Activated CD8-positive, alpha-beta memory T cell treated with anti-CD3 and anti-CD28 coated beads, Interleukin-2, amount 50 U/mL, for 48 hours (primary cell): Measurements from ENCODE around the gene ATP6V0C.
"Not testable (repeated sequence)": the region's sequence is repeated elsewhere in the genome, so short reads cannot be mapped to it uniquely, and the experiment has no call there.

Experiments used
- DNase-seq: peaks from one replicate; pipeline ENCODE4 v3.0.0-alpha.2; 2020

Gene ATP6V0C

DNA sequence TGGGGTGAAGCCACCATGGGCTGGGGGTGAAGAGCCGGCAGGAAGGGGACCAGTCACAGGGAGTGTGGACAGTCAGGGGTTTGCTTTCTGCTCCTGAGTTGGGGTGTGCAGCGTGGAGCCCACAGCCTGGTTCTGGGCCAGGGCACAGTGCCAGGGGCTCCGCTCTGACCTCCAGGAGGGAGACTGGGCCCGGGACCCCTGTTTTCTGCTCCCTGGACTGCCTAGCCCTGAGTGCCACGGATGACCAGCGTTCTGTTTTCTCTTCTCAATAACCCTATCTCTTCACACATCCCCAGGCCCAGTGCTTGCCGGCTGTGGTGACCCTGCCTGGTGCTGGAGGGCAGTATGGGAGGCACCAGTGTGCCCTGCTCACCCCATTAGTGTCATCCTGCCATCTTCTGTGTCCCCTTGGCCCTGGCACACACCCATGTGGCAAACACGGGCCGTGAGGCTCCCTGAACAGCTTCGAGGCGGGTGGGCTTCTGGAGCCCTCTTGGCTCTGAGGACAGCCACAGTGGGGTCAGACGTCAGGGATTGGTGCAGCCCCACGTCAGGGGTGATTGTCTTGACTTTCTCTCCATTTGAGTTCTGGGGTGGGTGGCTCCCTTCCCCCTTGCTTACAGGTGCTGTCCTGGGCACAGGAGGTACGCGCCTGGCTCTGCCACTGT, 16.3 kb downstream of the ATP6V0C start:
- no peak for DNase-seq

DNA sequence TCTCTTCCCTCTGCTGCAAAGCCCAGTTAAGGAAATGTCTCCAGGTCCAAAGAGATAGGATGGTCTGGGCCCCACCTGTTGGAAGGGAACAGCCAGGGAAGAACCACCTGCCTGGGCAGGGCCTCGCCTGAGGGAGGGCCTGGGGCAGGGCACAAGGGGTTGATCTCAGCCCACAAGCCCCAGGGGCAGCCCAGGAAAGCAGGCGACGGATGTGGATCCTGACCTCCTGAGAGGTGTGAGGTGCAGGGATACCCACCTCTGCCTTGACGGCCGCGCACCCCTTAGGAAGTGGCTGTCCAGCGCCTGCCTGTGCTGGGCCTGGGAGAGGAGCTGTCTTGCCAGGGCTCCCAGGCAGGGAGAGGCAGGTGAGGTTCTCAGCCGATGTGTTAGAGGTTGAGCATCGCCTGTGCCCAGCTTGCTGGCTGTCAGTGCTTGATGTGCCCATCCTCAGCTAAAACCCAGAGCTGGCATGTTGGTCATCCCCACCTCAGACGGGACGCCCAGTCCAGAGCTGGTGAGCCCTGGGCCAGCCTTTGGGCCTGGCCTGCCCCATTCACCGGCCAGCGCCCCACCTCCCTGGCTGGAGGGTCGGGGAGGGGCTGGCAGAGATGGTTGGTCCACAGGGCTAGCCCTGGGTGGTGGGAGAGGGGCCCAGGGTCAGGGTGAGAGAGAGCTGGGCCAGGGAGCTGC, 17.0 kb downstream of the ATP6V0C start:
- DNase-seq = no peak

DNA sequence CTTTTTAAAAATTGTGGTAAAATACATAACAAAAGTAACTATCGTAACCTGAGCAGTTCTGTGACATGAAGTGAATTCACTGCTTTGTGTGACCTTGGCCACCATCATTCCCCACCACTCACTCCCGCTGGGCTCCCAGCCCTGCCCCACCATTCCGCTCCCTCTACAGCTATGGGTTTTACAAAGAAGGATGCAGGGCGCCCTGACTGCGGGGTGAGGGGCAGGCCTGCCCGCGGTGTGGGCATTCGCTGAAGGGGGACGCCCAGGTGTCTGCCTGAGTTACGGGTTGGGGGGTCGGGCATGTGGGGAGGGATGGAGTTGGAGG, 17.6 kb downstream of the ATP6V0C start, which contains the start of gene CEMP1:
Gene CEMP1 (minus strand): TSS at position 38 of the 325 bp plus-strand sequence. CDS start 335 bp downstream, outside the sequence.
- peak; percentile 73 for DNase-seq

DNA sequence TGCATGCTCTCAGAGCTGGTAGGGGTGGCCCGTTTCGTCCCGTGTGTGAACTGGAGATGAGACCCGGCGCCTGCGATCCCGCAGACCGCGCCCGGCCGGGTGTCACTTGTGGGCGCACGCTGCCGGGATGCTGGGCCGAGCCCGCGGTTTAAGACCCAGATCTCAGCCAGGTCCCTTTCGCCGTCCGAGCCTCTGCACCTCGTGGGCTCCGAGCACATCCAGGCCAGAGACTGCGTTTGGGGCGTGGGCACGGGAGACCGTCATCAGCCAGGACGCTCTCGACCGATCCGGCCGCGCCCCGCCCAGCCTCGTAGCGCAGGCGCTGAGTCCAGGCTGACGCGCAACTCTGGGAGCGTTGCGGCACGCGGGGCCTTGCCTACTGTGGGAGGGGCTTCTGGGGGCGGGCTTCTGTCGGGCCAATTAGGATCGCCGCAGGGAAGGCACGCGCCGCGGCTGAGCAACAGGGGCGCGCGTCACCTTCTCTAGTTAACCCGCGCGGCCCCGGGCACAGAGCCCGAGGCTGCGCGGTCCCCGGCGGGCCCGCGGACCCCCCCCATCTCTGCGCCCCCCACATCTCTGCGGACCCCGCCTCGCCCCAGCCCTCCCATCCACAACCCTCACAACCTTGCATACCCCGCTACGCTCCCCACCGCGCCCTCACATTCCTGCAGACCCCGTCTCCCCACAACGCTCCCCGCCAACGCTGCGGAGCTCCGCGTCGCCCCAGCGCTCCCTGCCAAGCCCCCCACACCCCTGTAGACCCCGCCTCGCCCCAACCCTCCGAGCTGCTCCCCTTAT, 18.1 kb downstream of the ATP6V0C start:
- peak; percentile 97 for DNase-seq

DNA sequence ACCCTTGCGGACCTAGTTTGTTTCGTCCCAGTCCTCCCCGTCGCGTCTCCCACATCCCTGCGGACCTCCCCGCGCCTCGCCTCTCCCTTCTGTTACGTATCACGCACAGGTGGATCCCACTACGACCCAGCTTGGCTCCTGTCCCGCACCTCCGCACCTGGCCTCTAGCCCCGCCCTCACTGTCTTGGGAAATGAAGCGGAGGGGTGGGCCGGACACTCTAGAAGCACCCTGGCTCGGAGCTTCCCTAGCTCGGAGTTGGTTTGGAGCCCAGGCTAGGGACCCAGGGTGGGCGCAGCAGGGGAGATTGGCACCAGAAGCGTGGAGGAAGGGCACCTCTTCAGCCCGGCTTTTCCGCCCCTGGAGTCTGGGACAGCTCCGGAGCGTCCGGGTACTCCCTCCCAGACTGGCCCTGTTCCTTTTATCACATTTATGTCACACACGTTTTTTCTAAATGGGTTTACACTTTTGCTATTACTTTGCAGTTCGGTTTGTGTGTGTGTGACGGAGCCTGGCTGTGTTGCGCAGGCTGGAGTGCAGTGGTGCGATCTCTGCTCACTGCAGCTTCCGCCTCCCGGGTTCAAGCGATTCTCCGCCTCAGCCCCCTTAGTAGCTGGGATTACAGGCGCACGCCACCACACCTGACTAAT, 18.9 kb downstream of the ATP6V0C start:
- peak; percentile 81 for DNase-seq

DNA sequence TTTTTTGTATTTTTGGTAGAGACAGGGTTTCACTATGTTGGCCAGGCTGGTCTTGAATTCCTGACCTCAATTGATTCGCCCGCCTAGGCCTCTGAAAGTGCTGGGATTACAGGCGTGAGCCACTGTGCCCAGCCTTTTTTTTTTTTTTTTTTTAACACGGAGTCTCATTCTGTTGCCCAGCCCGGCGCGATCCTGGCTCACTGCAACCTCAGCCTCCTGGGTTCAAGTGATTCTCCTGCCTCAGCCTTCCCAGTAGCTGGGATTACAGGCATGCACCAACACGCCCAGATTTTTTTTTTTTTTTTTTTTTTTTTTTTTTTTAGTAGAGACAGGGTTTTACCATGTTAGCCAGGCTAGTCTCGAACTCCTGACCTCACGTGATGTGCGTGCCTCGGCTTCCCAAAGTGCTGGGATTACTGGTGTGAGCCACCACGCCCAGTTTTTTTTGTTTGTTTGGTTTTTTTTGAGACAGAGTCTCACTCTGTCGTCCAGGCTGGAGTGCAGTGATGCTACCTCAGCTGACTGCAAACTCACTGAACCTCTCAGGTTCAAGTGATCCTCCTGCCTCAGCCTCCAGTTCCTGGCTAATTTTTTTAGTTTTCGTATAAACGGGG, 19.5 kb downstream of the ATP6V0C start:
- not testable (repeated sequence) for DNase-seq

DNA sequence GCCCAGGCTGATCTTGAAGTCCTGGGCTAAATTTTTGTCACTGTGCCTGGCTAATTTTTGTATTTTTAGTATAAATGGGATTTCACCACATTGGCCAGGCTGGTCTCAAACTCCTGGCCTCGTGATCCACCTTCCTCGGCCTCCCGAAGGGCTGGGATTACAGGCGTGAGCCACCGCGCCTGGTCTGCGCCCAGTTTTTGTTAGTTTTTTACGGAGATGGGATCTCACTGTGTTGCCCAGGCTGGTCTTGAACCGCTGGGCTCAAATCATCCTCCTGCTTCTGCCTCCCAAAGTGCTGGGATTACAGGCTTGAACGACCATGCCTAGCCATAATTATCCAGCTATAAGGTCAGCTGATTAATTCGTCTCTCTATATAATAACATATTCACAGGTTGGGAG, 20.2 kb downstream of the ATP6V0C start:
- no peak for DNase-seq

DNA sequence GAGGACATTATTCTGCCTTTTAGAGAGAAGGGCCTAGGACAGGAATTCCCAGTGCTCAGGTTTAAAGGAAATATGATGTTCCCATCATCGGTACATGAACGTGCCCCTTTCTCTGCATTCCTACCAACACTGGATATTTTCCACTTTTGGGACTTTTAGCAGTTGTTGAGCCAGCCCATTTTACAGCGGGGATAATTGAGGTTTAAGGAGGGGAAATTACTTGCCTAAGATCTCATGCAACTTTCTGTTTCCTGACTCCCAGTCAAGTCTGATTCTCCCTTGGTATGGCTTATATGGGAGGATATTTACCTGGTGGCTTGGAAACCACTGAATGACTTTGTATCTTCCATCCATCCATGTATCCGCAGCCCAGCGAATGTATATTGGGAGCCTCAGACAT, 20.6 kb downstream of the ATP6V0C start:
- not testable (repeated sequence) for DNase-seq

DNA sequence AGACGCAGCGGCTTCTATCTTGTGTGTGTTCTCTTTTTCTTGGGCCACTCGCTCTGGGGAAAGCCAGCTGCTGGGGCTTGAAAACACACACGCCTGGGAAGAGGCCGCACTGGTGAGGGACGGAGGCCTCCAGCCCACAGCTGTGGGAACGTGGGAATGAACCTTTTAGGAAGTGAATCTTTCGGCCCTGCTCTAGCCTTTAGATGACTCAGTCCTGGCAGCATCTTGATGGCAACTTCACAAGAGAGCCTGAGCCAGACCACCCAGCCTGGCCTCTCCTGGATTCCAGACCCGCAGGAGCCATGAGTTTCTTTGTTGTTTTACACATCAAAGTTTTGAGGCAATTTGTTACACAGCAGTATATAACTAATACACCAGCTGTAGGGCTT, 21.9 kb downstream of the ATP6V0C start:
- DNase-seq = no peak

DNA sequence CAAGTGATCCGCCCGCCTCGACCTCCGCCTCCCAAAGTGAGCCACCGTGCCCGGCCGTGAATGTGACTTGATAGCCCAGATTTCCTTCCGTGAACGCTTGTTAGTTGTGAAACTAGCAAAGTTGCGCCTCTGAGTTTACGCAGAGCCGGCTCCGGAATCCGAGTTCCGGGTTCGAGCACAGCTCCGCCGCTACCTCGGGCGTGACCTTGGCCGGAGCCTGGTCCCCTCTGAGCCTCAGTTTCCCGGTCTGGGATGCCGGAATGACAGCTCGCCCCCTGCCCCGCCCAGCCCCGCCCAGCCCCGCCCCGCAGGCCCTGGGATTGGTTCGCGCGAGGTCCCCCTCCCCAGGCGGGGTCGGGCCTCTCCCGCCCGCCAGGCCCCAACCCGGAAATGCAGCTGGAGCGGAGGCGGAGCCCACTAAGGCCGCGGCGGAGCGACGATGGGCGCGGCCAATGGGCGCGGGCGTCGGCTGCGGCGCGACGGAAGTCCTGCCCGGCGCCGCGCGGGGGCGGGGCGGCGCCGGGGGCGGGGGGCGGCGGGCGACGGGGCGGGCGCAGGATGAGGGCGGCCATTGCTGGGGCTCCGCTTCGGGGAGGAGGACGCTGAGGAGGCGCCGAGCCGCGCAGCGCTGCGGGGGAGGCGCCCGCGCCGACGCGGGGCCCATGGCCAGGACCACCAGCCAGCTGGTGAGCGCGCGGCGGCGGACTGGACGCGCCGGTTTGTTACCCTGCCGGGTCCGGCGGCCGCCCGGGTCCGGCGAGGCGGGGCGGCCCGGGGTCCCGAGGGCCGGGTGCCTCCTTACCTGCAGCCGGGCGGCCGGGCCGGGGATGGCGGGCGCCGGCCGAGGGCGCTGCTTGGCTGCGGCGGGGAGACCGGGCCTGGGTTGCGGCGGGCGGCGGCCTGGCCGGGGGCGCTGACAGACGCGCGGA, 24.0 kb downstream of the ATP6V0C start, which contains the start of gene PDPK1:
Gene PDPK1 (plus strand): TSS at position 571 of the 929 bp plus-strand sequence. CDS start 92 bp downstream, at position 663.
- peak; percentile 94 for DNase-seq

DNA sequence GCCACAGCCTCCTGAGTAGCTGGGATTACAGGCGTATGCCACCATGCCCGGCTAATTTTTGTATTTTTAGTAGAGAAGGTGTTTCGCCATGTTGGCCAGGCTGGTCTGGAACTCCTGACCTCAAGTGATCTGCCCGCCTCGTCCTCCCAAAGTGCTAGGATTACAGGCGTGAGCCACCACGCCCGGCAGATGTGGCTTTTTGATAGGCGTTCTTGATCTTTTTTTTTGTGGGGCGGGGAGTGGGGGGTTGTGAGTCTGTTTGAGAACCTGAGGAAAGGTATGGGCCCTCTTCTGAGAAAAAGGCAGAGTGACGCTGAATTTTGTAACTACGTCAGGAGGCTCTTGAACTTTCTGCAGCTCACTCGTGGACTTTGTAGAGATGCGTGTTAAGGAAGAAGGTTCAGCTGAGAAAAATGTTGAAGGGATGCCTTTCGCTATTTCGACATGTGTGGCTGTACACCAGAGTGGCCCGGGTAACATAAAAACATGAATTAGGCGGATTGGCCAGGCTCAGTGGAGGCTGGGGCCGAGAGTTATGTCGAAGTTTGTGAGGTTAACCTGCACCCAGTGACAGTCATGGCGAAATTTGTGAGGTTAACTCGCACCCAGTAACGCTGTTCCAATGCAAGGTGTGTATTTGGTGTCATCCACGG, 25.6 kb downstream of the ATP6V0C start:
- DNase-seq = not testable (repeated sequence)

DNA sequence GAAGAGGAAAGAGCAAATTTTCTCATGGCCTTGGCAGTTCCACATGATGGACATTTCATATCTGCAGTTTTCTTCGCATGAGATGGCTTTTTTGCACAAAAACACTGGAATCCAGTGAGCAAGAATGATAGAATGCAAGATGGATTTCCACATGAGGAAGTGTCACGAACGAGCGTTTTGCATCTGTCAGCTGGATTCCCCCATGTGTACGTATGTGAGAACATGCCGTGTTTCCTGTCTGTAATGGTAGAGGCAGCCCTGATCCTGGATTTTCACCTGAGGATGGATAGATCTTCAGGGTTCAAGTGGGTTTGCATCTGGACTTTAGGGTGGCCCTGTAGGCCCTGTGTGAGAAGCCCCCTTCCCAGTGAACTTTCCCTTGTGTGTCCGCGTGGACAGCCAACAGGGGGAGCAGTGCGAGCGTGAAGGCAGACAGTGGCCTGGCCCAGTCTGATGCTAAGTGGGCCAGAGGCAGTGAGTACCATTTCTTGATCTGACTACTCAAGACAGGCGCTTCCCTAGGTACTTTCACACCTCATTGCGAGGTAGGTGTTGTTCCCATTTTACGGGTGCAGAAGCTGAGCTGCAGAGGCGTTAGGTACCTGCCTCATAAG, 26.2 kb downstream of the ATP6V0C start:
- DNase-seq = peak; percentile 67

DNA sequence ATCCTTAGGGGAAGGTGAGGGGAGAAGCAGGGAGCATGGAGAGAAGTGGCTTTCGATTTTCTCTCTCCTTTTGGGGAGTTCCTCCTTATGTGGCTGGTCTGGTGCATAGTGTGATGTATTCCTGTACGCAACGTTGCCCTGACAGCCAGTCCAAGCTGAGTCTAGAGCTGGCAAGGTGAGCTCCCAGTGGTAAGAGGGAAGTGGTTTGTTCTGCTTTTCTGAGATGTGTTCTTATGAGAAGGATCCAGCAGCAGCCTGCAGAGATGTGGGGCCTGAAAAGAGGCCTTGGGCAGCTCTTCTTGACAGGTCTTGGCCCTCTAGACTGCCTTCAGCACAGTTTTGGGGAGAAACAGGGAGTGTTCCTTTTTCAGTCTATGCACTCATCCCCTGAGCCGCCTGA, 27.2 kb downstream of the ATP6V0C start:
- DNase-seq = not testable (repeated sequence)

DNA sequence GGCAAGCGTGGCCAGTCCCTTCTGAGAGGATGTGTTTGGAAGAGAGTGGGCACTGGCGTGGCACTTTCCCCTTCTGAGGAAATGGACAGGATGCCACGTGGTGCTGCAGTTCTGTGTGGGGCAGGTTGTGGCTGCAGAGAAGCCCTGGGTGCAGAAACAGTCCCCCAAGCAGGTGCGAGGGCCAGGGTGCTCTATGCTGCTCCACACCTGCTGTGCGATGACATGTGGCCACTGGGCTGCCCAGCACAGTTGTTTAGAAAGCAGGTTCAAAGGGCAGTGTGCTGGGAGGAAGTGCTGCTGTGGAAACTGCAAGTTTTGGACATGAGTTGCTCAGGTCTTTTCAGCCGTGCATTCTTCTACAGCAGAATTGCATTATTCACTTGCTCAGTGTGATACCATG, 27.7 kb downstream of the ATP6V0C start:
- DNase-seq = not testable (repeated sequence)

DNA sequence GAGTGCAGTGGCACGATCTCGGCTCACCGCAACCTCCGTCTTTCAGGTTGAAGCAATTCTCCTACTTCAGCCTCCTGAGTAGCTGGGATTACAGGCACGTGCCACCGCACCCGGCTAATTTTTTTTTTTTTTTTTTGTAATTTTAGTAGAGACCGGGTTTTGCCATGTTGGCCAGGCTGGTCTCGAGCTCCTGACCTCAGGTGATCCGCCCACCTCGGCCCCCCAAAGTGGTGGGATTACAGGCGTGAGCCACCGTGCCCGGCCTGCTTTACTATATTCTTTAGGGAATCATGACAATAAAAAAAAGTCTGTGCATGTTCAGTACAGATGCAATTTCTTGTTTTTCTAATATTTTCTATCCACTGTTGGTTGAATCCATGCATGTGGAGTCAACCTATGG, 30.0 kb downstream of the ATP6V0C start:
- not testable (repeated sequence) for DNase-seq

DNA sequence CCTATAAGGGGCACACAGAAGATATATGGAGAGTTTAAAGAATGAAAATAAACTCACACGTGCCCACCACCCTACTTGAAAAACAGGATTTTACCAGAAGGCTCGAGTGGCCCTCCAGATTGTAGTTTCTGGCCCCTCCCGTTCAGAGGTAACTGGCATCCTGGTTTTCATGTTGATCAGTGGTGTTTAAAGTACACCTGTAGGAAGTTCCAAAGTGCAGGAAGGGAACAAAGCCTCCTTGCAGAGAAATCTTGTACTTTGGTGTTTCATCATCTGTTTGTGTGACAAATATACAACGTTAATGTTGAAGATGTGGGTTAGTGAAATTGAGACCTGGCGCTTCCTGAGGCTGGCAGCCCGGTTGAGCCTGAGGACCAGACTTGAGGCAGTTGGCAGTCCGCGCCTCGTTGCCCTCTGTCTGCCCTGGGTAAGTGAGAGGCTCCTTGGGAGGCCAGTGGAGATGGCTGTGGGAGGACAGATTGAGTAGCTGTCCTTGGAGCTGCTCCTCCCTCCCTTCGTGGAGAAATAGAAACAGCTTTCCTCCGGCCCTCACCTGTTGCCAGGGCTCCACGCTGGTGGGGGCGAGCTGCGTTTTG, 36.6 kb downstream of the ATP6V0C start:
- not testable (repeated sequence) for DNase-seq

DNA sequence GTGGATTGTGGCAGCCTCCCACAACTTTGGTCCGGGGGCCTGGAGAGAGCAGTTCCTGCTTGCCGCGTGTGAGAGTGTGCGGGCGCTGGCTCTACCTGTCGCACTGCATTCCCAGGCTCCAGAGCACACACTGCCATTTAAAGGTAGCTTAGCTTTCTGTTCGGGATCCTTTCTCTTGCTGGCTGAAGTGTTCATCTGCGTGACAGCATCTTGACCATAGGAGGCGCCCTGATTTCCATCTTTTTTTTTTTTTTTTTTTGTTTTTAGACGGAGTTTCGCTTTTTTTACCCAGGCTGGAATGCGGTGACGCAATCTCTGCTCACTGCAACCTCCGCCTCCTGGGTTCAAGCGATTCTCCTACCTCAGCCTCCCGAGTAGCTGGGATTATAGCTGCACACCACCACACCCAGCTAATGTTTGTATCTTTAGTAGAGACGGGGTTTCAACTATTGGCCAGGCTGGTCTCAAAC, 37.7 kb downstream of the ATP6V0C start:
- DNase-seq = not testable (repeated sequence)

DNA sequence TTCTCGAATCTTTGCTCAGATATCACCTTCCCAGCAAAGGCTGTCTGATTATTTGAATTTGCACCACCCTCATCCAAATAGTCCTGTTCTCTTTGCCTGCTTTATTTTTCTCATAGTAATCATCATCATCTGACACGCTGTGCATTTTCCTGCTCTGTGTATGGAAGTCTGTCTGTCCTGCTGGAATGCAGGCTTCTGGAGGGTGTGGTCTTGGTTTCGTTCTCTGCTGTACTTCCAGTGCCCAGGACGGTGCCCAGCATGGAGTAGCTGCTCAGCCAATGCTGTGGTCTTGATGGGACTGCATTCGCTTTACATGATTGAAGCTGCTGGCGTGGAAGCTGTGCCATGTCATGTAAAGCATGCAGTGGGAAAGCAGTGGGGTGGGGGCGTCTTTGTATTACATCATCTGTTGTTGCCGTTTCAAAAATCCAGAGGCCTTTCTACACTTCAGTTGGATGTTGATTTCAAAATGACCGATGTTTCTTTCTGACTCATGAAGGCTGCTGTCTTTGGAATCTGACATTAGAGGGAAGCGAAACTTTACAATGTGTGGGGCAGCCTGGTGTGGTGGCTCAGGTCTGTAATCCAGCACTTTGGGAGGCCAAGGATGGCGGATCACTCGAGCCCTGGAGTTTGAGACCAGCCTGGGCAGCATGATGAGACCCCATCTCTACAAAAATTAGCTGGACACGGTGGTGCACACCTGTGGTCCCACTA, 41.1 kb downstream of the ATP6V0C start:
- DNase-seq = not testable (repeated sequence)

DNA sequence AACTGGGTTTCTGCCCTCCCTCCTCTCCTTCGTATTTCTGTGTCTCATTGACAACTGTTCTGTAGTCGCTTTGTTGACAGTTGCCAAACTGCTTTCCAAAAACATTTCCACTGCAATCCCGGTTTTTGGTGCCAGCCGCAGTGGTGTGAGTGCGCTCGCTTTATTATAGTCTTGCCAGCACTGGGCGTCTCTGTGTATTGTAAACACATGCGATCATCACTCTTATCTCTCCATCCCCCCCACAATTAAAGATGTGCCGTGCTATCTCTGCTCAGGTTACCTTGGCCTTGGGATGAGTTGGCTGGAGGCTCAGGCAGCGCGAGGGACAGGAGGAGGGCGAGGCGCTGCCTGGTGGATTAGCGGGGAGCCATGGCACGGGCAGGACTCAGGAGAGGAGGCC, 43.4 kb downstream of the ATP6V0C start:
- DNase-seq = not testable (repeated sequence)
